Epithelial cell of proximal tubule (primary cell): ENCODE results near the gene PDGFD. TPM values are rescaled to one million over a fixed set of nuclear protein-coding genes. Genes with fewer than 3 reads are reported as not detected.
"Not testable (repeated sequence)": the region's sequence is repeated elsewhere in the genome, so short reads cannot be mapped to it uniquely, and the experiment has no call there.

Experiments used
- DNase-seq: peaks from one replicate; pipeline ENCODE4 v3.0.0-alpha.2; 2011; ENCODE audit warnings: low read depth
- H3K4me3 ChIP-seq: 2 replicates; pipeline ENCODE4 v1.5.1; 2011; ENCODE audit warnings: low read depth, mild to moderate bottlenecking, low read length
- total RNA-seq: library from RNA; depleted of rRNA; stranded (reverse); fragments of >200 nt; gene quantifications from 2 replicates; pipeline ENCODE4 v1.2.3, GENCODE V29; 2015
- TF ChIP-seq, protein P1 (sequence below): conservative IDR thresholded peaks from 2 replicates; pipeline ENCODE4 v1.5.1; 2012; ENCODE audit warnings: low read depth, mild to moderate bottlenecking, low read length

PDGFD gene
- total RNA-seq, 1 donor from 2014 or later, result 3.4 TPM

DNA sequence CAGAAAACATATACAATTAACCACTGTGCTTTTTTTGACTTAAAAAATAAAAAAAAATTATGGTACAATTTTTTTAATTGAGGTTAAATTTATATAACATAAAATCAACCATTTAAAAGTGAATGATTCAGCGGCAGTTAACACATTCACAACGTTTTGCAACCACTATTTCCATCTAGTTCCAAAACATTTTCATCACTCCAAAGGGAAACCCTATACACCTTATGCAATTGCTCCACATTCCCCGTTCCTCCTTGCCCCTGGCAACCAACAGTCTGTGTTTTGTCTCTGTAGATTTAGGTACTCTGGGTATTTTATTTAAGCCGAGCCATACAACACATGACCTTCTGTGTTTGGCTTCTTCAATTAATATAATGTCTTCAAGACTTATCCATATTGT is 112.2 kb downstream of the PDGFD start:
- DNase-seq, result no peak
- no peak overlapping the region for H3K4me3 ChIP-seq
- TF ChIP-seq, protein P1, sequence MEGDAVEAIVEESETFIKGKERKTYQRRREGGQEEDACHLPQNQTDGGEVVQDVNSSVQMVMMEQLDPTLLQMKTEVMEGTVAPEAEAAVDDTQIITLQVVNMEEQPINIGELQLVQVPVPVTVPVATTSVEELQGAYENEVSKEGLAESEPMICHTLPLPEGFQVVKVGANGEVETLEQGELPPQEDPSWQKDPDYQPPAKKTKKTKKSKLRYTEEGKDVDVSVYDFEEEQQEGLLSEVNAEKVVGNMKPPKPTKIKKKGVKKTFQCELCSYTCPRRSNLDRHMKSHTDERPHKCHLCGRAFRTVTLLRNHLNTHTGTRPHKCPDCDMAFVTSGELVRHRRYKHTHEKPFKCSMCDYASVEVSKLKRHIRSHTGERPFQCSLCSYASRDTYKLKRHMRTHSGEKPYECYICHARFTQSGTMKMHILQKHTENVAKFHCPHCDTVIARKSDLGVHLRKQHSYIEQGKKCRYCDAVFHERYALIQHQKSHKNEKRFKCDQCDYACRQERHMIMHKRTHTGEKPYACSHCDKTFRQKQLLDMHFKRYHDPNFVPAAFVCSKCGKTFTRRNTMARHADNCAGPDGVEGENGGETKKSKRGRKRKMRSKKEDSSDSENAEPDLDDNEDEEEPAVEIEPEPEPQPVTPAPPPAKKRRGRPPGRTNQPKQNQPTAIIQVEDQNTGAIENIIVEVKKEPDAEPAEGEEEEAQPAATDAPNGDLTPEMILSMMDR, result no peak

DNA sequence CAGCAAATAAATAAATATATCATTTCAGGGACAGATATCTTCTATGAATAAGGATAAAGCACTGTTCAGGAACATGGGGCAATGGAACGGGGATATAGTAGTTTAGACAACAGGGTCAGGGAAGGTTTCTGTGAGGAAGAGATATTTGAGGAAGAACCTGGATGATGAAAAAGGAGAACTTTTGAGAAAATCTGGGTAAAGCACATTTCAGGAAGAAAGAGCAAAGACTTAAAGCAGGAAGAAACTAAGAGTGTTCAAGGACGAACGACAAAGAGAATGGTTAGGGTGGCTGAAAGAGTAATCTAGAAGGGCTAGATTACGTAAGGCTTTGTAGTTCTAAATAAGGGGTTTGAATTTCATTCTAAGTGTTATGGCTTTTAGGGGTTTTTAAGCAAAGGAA is 114.8 kb downstream of the PDGFD start:
- H3K4me3 ChIP-seq, result no peak overlapping the region
- TF ChIP-seq, protein P1, result no peak

DNA sequence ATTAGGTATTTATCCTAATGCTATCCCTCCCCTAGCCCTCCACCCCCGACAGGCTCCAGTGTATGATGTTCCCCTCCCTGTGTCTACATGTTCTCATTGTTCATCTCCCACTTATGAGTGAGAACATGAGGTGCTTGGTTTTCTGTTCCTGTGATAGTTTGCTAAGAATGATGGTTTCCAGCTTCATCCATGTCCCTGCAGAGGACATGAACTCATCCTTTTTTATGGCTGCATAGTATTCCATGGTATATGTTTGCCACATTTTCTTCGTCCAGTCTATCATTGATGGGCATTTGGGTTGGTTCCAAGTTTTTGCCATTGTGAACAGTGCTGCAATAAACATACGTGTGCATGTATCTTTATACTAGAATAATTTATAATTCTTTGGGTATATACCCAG is 117.1 kb downstream of the PDGFD start:
- not testable (repeated sequence) for DNase-seq

More for the DNA sequence above, 114.8 kb downstream of the PDGFD start:
- no peak for DNase-seq

DNA sequence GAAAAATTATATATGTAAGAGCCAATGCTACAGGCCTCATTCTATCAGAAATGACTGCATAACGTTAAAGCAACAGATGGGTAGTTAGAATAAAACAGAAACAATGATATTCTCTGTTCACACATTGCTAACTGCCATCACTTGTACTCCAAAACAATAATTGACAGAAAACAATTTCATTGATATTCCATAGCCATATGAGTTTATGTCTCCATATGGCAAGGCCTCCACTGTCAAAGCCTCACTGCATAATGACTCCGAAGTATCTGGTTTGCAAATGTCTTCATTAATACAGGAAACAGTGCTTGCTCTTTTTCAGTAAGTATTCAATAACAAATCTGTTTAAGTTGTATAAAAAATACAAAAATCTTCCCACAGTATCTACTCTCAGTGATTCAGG is 117.6 kb downstream of the PDGFD start:
- TF ChIP-seq, protein P1, result no peak
- no peak for DNase-seq
- no peak overlapping the region for H3K4me3 ChIP-seq

More for the DNA sequence above, 117.1 kb downstream of the PDGFD start:
- not testable (repeated sequence) for H3K4me3 ChIP-seq

DNA sequence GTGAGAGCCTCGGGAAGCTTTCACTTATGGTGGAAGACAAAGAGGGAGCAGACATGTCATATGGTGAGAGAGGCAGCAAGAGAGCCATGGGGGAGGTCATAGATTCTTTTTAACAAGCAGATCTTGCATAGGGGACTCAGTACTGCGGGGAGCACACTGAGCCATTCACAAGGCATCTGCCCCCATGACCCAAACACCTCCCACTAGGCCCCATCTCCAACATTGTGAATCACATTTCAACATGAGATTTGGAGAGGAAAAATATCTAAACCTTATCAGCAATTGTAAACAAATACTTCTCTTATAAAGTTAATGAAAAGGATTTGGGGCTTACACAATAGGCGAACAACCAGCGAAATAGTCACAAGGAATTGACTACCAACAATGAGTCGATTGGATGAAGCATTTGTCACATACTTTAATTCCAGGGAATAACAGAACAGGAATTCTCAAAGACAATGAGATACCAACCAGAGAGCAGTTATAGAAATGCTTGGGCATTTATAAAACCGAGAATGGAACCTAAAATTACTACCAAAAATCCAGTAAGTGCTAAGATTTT is 120.2 kb downstream of the PDGFD start:
- TF ChIP-seq, protein P1, result no peak
- H3K4me3 ChIP-seq, result no peak overlapping the region
- no peak for DNase-seq

DNA sequence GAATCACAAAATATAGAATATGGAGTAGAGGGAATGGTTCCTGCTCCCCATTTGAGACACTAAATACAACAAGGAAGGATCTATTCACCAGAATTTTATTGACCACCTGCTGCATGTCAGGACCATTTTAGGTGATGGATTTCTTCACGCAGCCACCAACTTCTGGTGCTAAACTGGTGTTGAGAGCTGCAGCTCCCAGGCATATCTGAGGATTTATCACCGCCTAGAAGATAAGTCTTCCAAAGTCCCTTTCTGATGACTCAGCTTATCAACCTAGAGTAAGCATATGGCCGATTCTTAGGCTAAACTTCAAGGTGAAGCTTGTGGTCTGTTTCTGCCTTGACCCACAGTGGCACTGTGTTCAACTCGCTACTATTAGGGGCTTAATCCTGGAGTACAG is 120.8 kb downstream of the PDGFD start:
- TF ChIP-seq, protein P1, result no peak
- DNase-seq, result no peak
- H3K4me3 ChIP-seq, result no peak overlapping the region

DNA sequence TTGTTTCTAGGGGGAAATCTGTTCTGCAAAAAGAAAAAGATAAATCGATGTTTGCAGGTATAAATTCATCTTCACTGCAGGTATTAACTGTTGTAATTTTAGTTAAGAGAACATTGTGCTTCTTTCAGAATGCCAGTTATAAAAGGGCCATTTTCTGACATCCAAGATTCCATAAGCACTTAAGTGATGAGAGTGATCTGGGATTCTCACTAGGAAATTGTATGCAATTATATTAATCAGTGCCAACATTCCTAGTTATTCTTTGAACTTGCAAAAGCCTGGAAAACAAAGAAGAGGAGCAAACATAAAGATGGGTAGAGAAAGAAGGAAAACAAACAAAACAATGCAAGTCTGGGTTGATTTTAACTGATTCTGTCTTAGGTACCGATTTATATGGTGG is 122.2 kb downstream of the PDGFD start:
- H3K4me3 ChIP-seq, result no peak overlapping the region
- TF ChIP-seq, protein P1, result no peak
- no peak for DNase-seq

DNA sequence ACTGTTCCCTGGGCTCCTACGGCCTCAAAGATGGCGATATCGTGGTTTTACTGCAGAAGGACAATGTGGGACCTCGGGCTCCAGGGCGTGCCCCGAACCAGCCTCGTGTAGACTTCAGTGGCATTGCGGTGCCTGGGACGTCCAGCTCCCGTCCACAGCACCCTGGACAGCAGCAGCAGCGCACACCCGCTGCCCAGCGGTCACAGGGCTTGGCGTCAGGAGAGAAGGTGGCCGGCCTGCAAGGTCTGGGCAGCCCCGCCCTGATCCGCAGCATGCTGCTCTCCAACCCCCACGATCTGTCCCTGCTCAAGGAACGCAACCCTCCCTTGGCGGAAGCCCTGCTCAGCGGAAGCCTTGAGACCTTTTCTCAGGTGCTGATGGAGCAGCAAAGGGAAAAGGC is 127.0 kb downstream of the PDGFD start:
- H3K4me3 ChIP-seq, result no peak overlapping the region
- TF ChIP-seq, protein P1, result no peak
- DNase-seq, result no peak
